Left renal pelvis (tissue), 4 donors: ENCODE measurements around the gene CLEC16A. TPM values are rescaled to one million over a fixed set of nuclear protein-coding genes. Genes with fewer than 3 reads are reported as not detected.
"Not testable (repeated sequence)": the region's sequence is repeated elsewhere in the genome, so short reads cannot be mapped to it uniquely, and the experiment has no call there.

Experiments used
- DNase-seq, 4 donors: peaks; one replicate each; pipeline ENCODE4 v3.0.0-alpha.2; 2013; ENCODE audit warnings: low read depth in 4 of 4, low spot score in 3 of 4
- polyA plus RNA-seq, 4 donors: library from polyadenylated mRNA; unstranded; fragments of 120-200 nt; gene quantifications; one replicate each; pipeline ENCODE4 v1.2.1, GENCODE V29; 2013; ENCODE audit not compliant: insufficient read length in 4 of 4

The CLEC16A gene
- polyA plus RNA-seq, 4 donors, result 18.0 to 25.9 (median 22.7) TPM

DNA sequence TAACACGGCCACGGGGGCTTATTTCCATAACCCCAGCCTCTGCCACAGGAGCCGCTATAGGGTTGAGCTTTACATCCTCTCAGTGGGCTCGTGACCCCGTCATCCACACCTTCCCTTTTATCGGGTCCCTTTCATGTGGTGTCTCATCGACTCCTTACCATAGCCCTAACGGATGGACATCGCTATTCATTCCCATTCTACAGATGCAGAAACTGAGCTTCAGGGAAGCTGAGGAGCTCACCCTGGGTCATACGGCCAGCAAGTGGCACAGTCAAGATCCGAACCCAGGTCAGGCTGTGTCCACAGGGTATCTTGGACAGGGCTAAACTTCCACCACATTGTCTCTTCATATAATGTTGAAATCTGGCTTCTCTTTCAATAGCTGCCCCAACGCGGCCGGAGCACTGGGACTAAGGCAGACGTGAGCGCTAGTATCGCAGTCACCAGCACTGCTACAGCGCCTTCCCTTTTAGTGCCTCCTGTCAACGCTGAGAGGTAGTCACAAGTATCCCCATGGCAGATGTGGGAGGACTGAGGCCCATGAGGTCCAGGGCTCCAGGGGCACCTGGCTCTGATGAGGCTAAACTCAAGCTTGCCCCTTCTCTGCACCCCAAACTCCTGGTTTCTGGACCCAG is 260.8 kb downstream of the CLEC16A start:
- no peak for DNase-seq

DNA sequence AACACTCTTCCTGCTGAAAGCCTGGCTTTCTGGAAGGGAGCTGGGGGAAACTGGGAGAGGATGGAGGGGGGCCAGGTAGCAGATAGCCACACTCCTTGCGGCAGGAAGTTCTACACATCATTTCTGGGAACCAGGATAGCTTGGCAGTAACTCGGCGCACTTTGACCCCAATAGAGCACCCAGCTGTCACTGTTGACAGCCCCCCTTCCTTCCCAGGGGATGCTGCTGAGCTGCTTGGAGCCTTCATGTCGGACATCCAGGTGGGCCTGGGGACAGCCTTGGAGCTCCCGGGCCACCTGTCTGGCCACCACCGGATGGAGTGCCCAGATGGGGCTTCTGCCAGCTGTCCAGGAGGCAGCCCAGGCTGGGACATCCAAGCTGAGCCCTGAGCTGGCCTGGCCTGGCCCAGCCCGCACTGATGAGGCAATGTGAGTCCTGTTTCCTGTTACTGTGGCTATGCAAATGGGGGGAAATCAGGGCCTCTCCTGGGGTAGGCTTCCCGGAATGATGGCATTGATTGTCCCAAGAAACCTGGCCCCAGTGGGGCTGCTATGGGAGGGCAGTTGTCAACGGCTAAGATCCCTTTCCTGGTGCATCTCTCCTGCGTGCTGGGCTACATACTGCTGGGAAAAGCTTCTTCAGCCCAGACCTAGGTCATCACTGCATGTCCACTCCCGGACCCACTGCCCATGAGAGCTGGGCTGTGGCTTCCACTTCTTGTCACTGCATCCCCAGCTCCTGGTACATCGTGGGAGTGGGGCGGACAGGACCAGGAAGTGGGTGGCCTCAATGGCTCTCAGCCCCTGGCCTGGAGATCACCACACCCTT is 261.6 kb downstream of the CLEC16A start:
- no peak for DNase-seq

DNA sequence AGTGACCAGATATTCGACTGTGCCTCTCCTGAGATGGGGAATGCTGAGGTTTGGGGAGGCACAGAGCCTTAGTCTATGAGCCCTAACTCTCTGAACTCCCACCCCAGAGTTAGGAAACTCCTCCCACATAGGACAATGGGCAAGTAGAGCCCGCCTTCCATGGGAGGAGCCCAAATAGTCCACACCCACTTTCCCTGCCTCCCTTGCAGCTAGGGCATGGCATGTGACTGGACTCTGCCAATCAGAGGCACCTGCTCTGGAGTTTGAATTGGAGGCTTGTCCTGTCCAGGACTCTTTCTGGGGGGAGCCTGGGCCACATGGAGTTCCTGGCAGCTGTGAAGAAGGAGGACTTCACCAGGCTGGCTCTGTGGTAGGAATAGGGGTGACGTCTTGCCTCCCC is 263.3 kb downstream of the CLEC16A start:
- no peak for DNase-seq

DNA sequence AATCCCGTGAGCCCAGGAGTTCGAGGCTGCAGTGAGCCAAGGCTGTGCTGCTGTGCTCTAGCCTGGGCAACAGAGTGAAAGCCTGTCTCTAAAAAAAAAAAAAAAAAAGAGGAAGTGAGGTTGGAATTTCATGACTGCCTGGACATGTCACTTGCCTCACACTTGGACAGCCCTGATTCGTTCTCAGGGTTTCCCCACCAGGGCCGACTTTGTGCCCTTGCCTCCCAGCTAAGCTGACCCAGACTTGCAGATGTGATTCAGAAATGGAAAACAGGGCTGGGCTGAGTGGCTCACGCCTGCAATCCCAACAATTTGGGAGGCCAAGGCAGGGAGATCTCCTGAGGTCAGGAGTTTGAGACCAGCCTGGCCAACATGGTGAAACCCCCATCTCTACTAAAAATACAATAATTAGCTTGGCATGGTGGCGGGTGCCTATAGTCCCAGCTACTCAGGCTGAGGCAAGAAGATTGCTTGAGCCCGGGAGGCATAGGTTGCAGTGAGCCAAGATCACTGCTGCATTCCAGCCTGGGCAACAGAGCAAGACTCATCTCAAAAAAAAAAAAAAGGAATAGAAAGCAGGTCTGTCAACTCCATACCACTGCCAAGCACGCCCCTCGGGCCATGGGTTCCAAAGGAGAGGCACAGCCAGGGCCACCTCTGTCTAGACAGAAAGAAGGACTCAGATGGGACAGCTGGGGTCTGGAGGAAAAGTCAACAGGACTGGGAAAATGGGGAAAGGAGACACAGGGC is 264.7 kb downstream of the CLEC16A start:
- DNase-seq, result no peak

DNA sequence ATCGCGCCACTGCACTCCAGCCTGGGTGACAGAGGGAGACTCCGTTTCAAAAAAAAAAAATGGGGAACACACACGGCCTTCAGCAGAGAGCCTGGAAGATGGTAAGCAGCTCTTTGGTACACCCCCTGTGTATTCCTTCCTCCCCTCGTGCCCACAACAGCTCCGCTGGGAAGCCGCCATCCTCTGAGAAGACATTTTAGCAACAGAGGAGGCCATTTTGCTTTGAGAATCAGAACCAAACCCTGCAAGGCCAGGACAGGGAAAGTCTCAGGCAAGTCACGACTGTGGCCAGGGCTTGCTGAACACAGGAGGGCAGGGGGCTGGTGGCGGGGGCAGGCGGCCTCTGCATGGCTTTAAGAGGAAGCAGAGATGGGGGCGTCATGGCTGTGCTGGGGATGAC is 265.9 kb downstream of the CLEC16A start:
- DNase-seq, result no peak

DNA sequence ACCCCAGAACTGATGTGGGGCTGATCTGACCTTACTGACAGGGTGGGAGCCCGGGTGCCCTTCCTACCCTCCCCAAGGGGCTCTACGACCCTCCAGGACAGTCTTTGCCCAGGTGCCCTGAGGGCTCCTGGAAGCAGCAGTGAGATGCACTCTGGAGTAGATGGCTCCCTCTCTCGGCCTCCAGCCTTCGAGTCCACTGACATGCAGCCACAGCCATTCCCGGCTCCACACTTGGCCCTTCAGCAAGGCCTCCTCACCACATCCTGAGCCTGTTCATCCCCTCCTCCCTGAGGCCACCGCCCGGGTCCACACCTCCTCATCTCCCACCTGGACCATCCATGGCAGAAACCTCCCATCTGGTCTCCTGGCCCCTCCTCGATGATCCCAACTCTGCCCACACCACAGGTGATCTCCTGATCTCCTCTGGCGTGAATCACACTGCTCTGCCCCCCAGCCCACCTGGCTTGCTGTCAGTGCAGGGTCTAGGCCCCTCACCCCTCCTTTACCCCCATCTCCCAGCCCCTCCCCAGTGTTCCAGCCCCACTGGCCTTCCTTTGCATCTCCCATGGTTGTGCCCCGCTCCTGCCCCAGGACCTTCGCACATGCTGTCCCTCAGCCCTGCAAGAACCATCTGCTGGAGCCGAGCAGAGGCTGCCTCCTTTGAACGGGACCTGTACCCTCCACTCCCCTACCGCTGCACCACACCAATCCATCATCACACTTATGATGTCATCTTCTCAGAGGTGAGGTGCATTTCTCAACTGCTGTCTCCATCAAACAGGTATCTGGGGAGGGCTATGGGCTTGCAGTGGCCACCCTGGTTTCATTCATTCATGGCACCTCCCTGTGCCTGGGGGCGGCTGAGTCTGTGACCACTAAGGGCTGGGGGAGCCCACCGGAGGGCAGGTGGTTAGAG is 267.0 kb downstream of the CLEC16A start:
- DNase-seq, result no peak

DNA sequence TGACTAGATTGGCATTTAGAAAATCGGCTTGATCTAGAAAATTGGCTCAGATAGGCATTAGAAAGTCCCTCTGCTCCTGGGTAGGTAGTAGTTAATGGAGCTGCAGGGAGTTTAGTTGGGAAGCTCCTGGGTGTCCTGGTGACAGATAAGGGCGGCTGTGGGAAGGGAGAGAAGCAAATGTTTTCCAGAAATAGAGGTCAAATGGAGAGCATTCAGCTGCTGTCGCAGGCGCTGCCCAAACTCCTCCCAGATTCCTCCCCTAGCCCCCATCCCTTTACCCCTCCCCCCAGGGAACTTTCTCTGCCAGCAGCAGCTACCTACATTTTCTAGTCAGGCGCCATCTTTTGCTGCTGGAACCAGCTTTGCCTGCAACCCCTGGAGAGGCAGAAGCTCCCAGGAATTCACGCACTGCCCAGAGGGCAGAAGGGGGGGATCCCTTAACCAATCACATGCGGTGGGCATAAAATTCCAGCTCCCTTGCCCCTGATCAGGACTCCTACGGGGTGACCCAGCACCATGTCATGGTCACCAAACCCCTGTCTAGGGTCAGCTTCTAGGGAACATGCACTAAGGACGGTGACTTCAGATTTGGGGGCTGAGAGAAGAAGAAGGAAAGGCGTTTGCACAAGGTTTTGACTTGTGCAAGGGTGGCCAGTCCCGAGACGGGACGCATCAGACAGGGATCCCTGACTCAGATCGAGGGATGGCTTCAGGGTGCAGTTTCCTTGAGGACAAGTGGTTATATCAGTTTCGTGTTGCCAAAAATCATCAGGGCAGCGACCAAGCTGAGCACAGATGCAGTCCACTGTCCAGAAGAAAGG is 267.8 kb downstream of the CLEC16A start:
- DNase-seq, result no peak

DNA sequence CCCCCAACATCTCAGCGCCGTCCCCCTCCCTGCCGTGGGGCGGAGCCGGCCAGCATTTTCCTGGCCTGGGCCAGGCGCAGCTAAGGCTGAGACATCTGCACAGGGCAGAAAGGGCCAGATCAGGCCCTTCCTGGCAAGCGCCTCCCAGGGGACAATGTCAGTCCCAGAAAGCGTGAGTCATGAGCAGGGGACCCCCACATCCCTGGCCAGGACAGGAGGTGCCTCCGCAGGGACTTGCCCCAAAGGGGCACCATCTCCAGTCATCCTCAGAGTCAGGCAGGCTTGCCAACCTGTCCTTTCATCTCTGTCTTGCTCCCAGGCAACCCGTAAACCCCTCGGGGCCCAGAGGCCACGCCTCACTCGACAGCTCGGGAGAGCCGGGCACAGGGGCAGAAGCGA is 268.4 kb downstream of the CLEC16A start:
- no peak for DNase-seq

DNA sequence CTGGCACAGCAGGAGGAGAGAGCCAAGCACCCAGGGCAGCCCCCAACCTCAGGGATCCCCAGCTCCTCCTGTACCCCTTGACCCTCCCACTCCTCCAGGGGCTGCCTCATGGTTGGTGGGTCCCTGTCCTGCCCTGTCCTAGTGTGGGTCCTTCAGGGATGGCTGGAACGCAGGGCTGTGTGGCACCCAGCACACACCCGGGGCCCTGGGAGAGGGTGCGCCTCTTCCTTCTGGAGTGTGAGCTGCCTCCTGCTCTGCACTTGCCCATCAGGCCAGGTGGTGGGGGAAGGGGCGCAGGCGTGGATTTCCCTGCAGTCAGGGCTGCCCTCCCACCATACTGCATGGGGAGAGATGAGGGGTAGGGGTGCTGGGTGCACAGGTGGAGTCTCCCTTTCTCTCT is 269.0 kb downstream of the CLEC16A start:
- no peak for DNase-seq

DNA sequence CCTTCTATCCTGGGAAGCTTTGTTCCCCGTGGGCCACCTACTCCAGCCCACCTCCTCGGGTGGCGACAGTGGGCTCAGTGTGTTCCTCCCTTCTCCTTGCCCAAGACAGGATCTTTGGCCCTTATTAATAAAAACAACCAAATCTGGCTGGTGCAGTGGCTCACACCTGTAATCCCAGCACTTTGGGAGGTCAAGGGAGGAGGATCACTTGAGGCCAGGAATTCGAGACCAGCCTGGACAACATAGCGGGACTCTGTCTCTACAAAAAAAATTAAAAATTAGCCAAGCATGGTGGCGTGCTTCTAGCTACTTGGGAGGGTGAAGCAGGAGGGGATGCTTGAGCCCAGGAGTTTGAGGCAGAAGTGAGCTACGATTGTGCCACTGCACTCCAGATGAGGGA is 269.4 kb downstream of the CLEC16A start:
- no peak for DNase-seq

DNA sequence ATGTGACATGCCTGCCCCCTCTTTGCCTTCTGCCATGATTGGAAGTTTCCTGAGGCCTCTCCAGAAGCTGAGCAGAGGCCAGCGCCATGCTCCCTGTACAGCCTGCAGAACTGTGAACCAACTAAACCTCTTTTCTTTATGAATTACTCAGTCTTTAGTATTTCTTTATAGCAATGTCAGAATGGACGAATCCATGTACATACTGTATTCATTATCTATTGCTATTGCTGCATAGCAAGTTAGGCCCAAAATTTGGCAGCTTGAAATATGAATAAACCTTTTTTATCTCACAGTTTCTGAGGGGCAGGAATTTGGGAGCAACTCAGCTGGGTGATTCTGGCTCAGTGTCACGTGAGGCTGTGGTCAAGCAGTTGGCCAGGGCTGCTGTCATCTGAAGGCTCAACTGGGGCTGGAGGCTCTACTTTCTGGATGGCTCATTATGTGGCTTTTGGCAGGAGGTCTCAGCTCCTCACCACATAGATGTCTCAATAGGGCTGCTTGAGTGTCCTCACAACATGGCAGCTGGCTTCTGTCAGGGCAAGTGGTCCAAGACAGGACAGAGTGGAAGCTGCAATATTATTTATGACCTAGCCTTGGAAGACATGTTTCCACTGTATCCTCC is 271.7 kb downstream of the CLEC16A start:
- no peak for DNase-seq

DNA sequence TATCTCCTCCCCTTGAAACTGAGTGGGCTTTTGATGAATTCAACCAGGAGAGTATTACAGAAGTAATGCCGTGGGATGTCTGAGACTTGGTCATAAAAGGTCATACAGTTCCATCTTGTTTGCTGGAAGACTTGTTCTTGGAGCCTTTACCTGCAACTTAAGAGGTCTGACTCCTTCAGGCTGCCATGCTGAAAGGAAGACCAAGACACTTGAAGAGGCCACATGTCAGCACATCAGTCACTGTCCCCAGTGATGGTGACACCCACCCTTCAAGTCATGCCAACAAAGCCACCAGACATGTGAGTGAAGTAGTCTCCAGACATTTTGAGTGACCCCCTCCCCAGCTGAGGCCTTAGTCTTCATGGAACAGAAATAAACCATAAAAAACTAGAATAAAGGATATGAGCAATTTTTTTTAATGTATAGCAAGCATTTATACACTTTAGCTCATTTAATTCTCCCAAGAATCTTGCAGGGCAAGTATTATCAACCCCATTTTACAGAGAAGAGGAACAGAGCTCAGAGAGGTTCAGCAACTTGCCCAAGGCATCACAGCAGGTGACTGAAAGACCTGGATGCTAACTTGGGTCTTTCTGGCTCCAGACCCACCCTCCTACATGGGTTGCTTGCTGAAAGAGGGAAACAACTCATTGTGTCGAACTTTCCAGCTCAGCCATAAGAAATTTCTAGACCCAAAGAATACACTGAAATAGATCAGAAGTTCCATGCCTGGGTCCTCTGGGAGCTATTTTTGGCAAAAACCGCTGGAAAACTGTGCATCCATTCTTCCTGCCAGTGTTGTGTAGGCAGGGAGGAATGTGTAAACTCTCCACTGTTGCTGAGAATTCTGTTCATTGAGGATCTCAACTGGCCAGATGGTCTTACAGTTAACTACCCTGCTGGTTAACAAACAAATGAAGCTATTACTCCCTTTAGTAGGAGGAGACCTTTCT is 273.6 kb downstream of the CLEC16A start:
- no peak for DNase-seq

DNA sequence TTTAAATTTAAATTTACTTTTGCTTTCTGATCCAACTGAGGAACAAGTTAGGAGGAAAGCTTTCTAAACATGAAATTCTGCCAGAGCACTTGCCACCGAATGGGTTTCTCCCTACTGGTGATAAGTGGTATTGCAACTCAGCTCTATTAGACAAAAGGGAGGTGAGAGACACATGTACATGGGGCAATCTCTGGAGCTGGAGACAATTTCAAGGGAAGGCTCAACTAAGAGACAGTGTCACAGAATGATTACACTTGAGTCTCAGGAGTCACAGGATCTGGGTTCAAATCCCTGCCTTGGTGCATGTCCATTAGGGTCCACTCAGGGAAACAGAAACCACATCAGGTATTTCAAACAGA is 274.2 kb downstream of the CLEC16A start:
- DNase-seq, result no peak

DNA sequence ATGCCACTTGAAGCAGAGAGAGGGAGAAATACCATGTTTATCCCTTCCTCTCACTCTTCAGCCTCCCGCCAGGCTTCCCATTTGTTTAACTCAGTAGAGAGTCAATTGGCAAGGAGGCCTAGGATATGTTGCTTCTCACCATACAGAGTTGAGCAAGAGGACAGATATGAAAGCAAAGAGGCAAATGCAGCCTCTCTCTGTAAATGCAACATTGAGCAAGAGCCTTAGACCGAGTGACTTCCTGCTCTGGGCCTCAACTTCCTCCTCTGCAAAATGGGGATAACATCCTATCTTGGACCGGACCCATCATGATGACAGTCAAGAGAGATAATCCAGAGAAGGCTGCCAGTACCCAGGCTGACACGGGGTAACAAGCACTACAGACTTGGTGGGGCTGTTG is 274.8 kb downstream of the CLEC16A start:
- no peak for DNase-seq

DNA sequence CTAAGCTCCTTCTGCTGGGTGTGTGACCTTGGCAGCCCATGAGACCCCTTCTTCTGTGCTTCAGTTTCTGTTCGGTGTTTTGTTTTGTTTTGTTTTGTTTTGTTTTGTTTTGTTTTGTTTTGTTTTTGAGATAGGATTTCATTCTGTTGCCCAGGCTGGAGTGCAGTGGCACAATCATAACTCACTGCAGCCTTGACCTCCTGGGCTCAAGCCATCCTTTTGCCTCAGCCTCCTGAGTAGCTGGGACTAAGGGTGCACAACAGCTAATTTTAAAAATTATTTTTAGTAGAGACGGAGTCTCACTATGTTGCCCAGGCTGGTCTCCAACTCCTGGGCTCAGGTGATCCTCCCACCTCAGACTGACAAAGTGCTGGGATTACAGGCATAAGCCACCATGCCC is 276.1 kb downstream of the CLEC16A start:
- DNase-seq, result not testable (repeated sequence)

DNA sequence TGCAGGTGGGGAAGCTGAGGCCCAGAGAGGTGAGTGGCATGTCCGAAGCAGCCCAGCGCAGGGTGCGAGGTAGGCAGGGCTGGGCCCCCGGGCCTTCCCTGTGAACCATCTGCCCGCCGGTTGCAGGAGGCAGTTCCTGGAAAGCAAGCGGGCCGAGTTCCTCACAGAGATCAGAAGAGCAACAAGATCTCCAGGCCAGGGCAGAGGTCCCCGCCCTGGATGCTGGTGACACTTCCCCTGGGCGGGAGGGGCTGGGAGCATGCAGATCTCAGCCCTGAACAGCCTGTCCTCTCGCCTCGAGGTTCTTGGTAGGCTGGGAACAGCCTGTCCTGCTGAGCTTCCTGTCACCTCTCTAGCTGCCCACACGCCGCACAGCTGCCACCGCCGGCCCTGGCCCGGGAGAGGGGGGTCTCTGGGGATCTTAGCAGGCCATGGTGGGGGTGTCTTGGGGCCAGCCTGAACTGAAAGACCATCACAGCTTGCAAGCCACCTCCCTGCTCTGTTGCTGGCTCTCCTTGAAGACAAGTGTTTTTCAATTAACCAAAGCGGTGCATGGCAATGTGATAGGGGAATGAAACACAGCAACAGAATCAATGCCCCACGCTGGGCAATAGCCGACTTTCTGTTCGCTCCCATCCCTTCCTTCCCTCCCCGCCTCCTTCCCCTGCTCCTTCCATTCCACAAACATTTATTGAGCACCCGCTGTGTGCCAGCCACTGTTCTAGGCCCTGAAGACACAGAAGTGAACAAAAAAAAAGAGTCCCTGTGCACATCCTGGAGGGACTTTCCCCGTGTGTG is 279.9 kb downstream of the CLEC16A start:
- no peak for DNase-seq

DNA sequence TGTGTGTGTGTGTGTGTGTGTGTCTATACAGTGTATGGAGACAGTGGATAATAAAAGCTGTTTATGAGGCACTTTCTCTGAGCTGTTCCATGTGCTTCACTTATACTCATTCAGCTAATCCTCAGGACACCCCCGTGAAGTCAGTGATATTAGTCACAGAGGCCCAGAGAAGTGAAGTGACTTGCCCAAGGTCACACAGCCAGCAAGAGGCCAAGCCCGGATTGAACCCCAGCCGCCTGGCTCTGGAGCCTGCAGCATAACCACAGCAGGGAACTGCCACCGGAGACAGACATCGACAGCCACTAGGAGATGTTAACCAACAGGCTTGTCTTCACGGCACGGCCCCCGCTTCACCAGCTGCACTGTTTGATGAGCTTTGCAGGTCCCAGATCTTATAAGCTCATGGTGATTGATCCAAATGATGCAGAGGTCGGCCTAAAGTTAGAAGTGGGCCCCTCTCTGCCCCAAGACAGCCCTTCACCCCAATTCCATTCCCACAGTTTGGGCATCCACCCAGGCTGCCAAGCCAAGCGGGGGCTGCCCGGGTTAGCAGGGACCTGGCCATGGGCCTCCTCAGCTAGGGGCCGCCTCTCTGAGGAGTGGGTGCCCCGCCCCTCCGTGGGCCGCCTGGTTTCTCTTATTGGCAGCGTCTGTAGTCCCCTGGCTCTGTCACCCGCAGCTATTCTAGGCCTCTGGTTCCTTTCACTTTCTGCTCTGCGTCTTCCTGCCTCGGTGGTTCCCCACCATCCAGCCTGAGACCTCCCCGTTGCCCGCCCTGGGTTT is 280.7 kb downstream of the CLEC16A start:
- DNase-seq, result no peak
